ENCODE results near the gene JMJD7. TPM values are rescaled to one million over a fixed set of nuclear protein-coding genes. Genes with fewer than 3 reads are reported as not detected.

JMJD7 gene
- 1.3 and 1.9 TPM in 2 replicates for total RNA-seq

DNA sequence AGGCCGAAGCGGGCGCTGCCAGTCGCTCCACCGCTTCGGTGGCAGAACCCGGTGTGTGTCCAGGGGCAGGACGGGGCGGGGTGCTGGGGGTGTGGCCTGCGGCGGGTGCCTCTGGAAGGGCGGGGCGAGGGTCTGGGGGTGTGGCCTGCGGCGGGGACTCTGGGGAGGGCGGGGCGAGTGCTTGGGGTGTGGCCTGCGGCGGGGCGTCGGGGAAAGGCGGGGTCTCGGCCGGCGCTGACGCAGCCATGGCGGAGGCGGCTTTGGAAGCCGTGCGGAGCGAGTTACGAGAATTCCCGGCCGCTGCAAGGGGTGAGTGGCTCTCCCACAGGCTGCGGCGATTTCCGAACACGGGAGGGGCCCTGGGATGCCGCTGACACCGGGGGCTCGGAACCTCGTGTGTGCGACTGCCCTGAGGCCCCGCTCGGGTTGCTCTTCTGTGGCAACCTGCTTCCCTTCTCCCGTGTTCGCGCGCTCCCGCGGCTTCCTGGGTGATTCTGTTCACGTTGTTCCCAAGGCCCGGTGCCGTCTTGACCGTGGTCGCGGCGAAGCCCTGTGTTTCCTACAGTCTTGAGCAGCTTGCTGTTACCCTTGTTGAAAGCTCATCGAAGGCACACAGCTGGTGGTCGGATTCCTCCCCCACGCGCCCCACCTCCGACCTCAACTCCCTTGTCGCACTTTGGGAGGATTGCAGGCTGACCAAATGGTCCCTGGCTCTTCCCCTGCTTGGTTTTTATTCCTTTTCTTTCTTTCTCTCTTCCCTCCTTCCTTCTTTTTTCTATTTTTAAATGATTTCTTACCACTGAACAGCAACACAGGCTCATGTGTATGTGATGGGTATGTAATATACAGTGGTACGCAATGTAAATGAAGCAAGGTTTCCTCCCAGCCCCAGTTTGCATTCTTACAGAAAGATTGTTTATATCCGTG is at the start of gene JMJD7:
TSS of gene JMJD7 (plus strand) at position 213 of the 927 bp plus-strand sequence. CDS start at position 246, 33 bp downstream.

GRCh38 chr15:41838400-41838897 is 10.6 kb downstream of the JMJD7 start, which contains the start of gene PLA2G4B:
Gene PLA2G4B (plus strand): TSS chr15:41838847. CDS start chr15:41838914, 67 bp downstream.

Other genes with a start within 250 kb of the JMJD7 start
- 18.5 and 28.5 TPM in 2 replicates for gene MGA, start 167.7 kb upstream of the JMJD7 start, total RNA-seq
- 11.7 and 19.5 TPM in 2 replicates for gene MAPKBP1, start 53.6 kb upstream of the JMJD7 start, total RNA-seq
- 0.71 and 0.92 TPM in 2 replicates for gene PLA2G4B, start 10.8 kb downstream of the JMJD7 start, total RNA-seq
- gene SPTBN5, start 66.0 kb downstream of the JMJD7 start, total RNA-seq: 0.14 and 0.18 TPM in 2 replicates
- gene EHD4, start 144.5 kb downstream of the JMJD7 start, total RNA-seq: 6.3 and 8.6 TPM in 2 replicates
- gene PLA2G4E, start 192.9 kb downstream of the JMJD7 start, total RNA-seq: not detected in 2 replicates

Measured in smooth muscle cell of bladder (primary cell).